ES-I3 (cell line): ENCODE results near the gene ZNF235.
A peak's percentile ranks its signal among the peaks of the same experiment; 100 is the strongest.
"Not testable (repeated sequence)": the region's sequence is repeated elsewhere in the genome, so short reads cannot be mapped to it uniquely, and the experiment has no call there.

Experiments used
- H3K36me3 ChIP-seq: 2 replicates; pipeline ENCODE4 v1.6.1; 2013; ENCODE audit warnings: mild to moderate bottlenecking, low read length, control low read depth, moderate library complexity; ENCODE audit not compliant: insufficient read depth
- H3K4me1 ChIP-seq: 2 replicates; pipeline ENCODE4 v1.6.1; 2013; ENCODE audit warnings: mild to moderate bottlenecking, control low read depth, low read length; ENCODE audit not compliant: insufficient read depth
- H3K9ac ChIP-seq: 2 replicates; pipeline ENCODE4 v1.6.1; 2013; ENCODE audit warnings: low read depth, mild to moderate bottlenecking, low read length, moderate library complexity
- H3K9me3 ChIP-seq: 2 replicates; pipeline ENCODE4 v1.6.1; 2013; ENCODE audit warnings: mild to moderate bottlenecking, low read length, moderate library complexity; ENCODE audit not compliant: control insufficient read depth, insufficient read depth

The ZNF235 gene

GRCh38 chr19:44304659-44305193 is at the start of gene ZNF235:
TSS of gene ZNF235 (minus strand) at chr19:44305025. CDS start at chr19:44303404, 1,621 bp downstream.
- peaks cover 3% of the 10 kb centered on the region; the same call in 1 of the 2 replicates for H3K36me3 ChIP-seq
- no peaks in the 10 kb centered on the region; the same call in 1 of the 2 replicates for H3K4me1 ChIP-seq
- peak within 1 kb of the TSS; percentile 89 for H3K9ac ChIP-seq
- no peaks in the 10 kb centered on the region; the same call in 1 of the 2 replicates for H3K9me3 ChIP-seq

GRCh38 chr19:44346556-44346955 is 41.7 kb upstream of the ZNF235 start:
- Histone ChIP-seq H3K9ac (no peak overlapping the region), H3K4me1 (no peaks in the 10 kb centered on the region), H3K36me3 (no peaks in the 10 kb centered on the region; the same call in 1 of the 2 replicates)

GRCh38 chr19:44345959-44346358 is 41.1 kb upstream of the ZNF235 start:
- Histone ChIP-seq H3K9ac (no peak overlapping the region), H3K36me3 (no peaks in the 10 kb centered on the region; the same call in 1 of the 2 replicates), H3K9me3 (no peaks in the 10 kb centered on the region), H3K4me1 (no peaks in the 10 kb centered on the region)

More at GRCh38 chr19:44346556-44346955, 41.7 kb upstream of the ZNF235 start:
- no peaks in the 10 kb centered on the region for H3K9me3 ChIP-seq

- no peaks in the 10 kb centered on the region for H3K4me1 ChIP-seq
- H3K9ac ChIP-seq, result no peak overlapping the region
- no peaks in the 10 kb centered on the region; the same call in 1 of the 2 replicates for H3K36me3 ChIP-seq
- no peaks in the 10 kb centered on the region; the same call in 1 of the 2 replicates for H3K9me3 ChIP-seq
Measured at GRCh38 chr19:44344255-44344654, 39.4 kb upstream of the ZNF235 start.

- no peaks in the 10 kb centered on the region; the same call in none of the 2 replicates for H3K9me3 ChIP-seq
- H3K9ac ChIP-seq, result no peak overlapping the region
- H3K4me1 ChIP-seq, result no peaks in the 10 kb centered on the region
- H3K36me3 ChIP-seq, result no peaks in the 10 kb centered on the region; the same call in 1 of the 2 replicates
Measured at GRCh38 chr19:44341794-44342193, 37.0 kb upstream of the ZNF235 start.

GRCh38 chr19:44334639-44335038 is 29.8 kb upstream of the ZNF235 start:
- Histone ChIP-seq H3K9me3 (peaks cover 31% of the 10 kb centered on the region), H3K36me3 (peaks cover 13% of the 10 kb centered on the region; the same call in 1 of the 2 replicates)
- not testable (repeated sequence) for H3K4me1 ChIP-seq, H3K9ac ChIP-seq

- Histone ChIP-seq H3K9me3 (peaks cover 38% of the 10 kb centered on the region), H3K36me3 (peaks cover 25% of the 10 kb centered on the region), H3K9ac (no peak overlapping the region), H3K4me1 (no peaks in the 10 kb centered on the region)
Measured at GRCh38 chr19:44332145-44332544, 27.3 kb upstream of the ZNF235 start.

- no peak overlapping the region for H3K9ac ChIP-seq
- no peaks in the 10 kb centered on the region for H3K4me1 ChIP-seq
- no peaks in the 10 kb centered on the region; the same call in 1 of the 2 replicates for H3K36me3 ChIP-seq
- peaks cover 6% of the 10 kb centered on the region; the same call in 1 of the 2 replicates for H3K9me3 ChIP-seq
Measured at GRCh38 chr19:44315883-44316282, 11.1 kb upstream of the ZNF235 start.

- H3K9me3 ChIP-seq, result no peaks in the 10 kb centered on the region
- H3K4me1 ChIP-seq, result no peaks in the 10 kb centered on the region
- no peak overlapping the region for H3K9ac ChIP-seq
- H3K36me3 ChIP-seq, result no peaks in the 10 kb centered on the region; the same call in 1 of the 2 replicates
Measured at GRCh38 chr19:44313231-44313630, 8.4 kb upstream of the ZNF235 start.

- Histone ChIP-seq H3K9me3 (no peaks in the 10 kb centered on the region; the same call in 1 of the 2 replicates), H3K4me1 (no peaks in the 10 kb centered on the region; the same call in 1 of the 2 replicates), H3K36me3 (no peaks in the 10 kb centered on the region), H3K9ac (no peak overlapping the region)
Measured at GRCh38 chr19:44308011-44308410, 3.2 kb upstream of the ZNF235 start.

GRCh38 chr19:44306283-44306682 is 1.5 kb upstream of the ZNF235 start:
- Histone ChIP-seq H3K9me3 (no peaks in the 10 kb centered on the region; the same call in 1 of the 2 replicates), H3K9ac (no peak overlapping the region), H3K36me3 (peaks cover 3% of the 10 kb centered on the region; the same call in 1 of the 2 replicates), H3K4me1 (no peaks in the 10 kb centered on the region; the same call in 1 of the 2 replicates)

GRCh38 chr19:44305457-44305856 is 632 bp upstream of the ZNF235 start:
- Histone ChIP-seq H3K9me3 (no peaks in the 10 kb centered on the region; the same call in 1 of the 2 replicates), H3K36me3 (peaks cover 3% of the 10 kb centered on the region; the same call in 1 of the 2 replicates), H3K4me1 (no peaks in the 10 kb centered on the region; the same call in 1 of the 2 replicates), H3K9ac (peak overlapping the region; percentile 89; the same call in 1 of the 2 replicates)

- Histone ChIP-seq H3K36me3 (peaks cover 3% of the 10 kb centered on the region; the same call in 1 of the 2 replicates), H3K9me3 (no peaks in the 10 kb centered on the region; the same call in 1 of the 2 replicates), H3K9ac (peak overlapping the region; percentile 89), H3K4me1 (no peaks in the 10 kb centered on the region; the same call in 1 of the 2 replicates)
Measured at GRCh38 chr19:44303976-44304568, 753 bp downstream of the ZNF235 start.

- no peak overlapping the region for H3K9ac ChIP-seq
- H3K36me3 ChIP-seq, result peaks cover 3% of the 10 kb centered on the region; the same call in 1 of the 2 replicates
- no peaks in the 10 kb centered on the region; the same call in 1 of the 2 replicates for H3K9me3 ChIP-seq
- no peaks in the 10 kb centered on the region; the same call in 1 of the 2 replicates for H3K4me1 ChIP-seq
Measured at GRCh38 chr19:44303320-44303719, 1.5 kb downstream of the ZNF235 start.
